ENCODE results near the gene TTLL11.

DNA sequence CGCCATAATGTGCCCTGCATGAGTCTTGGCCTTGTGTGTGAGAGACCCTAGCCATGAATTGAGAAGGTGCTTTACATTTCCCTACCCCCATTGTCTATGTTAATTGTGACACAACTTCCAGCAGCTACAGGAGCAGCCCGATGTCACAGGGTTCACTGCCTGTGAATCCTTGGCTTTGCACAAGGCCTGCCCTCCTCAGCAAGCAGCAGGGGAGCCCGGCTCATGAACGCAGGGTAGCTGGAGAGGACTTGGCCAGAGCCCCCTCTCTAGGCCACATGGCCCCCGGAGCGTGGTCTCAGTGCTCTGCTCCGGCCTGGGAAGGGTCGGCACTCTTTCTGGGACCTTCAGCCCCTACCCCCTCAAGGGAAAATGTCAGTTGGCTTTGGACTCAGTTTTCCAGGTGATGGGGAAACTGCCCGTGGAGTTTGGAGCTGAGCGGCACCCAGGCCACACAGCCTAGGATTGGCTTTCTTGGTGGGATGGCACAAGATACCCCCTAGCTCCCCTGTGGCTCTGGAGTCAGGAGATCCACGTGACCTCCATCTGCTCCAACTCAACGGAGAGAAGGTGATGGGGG is 280.9 kb downstream of the TTLL11 start:
- TF ChIP-seq, protein P1, sequence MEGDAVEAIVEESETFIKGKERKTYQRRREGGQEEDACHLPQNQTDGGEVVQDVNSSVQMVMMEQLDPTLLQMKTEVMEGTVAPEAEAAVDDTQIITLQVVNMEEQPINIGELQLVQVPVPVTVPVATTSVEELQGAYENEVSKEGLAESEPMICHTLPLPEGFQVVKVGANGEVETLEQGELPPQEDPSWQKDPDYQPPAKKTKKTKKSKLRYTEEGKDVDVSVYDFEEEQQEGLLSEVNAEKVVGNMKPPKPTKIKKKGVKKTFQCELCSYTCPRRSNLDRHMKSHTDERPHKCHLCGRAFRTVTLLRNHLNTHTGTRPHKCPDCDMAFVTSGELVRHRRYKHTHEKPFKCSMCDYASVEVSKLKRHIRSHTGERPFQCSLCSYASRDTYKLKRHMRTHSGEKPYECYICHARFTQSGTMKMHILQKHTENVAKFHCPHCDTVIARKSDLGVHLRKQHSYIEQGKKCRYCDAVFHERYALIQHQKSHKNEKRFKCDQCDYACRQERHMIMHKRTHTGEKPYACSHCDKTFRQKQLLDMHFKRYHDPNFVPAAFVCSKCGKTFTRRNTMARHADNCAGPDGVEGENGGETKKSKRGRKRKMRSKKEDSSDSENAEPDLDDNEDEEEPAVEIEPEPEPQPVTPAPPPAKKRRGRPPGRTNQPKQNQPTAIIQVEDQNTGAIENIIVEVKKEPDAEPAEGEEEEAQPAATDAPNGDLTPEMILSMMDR (IDR thresholded peaks at IDR 0.05): no peak
- TF ChIP-seq ZFX (IDR thresholded peaks at IDR 0.05; ENCODE audit: borderline replicate concordance): no peak

Measured in 22Rv1 (cell line).